HG02759 (cell line): ENCODE measurements around the gene TRMT112.

ENCODE experiments used
- ATAC-seq: cut with Tn5 transposase; IDR thresholded peaks from one replicate; pipeline ENCODE4 v1.9.1; 2021; ENCODE audit warnings: mild to moderate bottlenecking, moderate library complexity; ENCODE audit not compliant: unreplicated experiment

Gene TRMT112

DNA sequence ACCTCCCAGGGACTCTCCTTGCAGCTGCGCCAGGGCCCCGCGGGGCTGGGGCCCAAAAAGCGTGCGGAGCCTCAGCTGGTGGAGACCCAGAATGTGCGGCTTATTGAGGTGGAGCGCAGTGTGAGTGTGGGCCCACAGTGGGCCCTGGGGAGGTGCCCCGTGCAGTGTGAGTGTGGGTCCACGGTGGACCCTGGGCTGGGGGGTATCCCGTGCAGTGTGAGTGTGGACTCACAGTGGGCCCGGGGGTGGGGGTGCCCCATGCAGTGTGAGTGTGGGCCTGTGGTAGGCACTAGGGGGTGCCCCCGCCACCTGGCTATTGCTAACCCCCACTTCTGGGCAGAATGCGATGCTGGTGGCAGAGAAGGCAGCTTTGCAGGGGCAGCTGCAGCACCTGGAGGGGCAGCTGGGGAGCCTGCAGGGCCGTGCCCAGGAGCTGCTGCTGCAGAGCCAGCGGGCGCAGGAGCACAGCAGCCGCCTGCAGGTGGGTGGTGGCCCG, 33.8 kb upstream of the TRMT112 start:
- no peak for ATAC-seq

GRCh38 chr11:64349404-64349803, 32.0 kb upstream of the TRMT112 start:
- no peak for ATAC-seq

DNA sequence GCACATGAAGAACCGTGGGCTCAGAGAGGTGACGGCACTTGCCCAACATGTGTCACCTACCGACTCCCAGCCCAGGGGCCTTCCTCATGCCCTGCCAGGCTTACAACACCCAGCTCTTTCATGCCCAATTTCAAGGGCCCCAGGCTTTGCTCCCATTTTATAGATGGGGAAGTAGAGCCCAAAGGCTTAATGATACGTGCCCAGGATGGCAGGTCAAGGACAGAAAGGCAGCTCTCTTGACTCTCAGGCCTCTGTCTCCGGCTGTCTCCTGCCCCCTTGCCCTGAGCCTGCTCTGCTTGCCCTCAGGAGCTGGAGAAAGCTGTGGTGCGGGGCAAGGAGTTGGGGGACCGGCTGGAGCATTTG, 31.6 kb upstream of the TRMT112 start:
- no peak for ATAC-seq

- ATAC-seq, result no peak
Measured at GRCh38 chr11:64348383-64349024, 31.1 kb upstream of the TRMT112 start.

- no peak for ATAC-seq
Measured at GRCh38 chr11:64347193-64347867, 30.0 kb upstream of the TRMT112 start.

GRCh38 chr11:64344787-64345186, 27.4 kb upstream of the TRMT112 start:
- no peak for ATAC-seq

DNA sequence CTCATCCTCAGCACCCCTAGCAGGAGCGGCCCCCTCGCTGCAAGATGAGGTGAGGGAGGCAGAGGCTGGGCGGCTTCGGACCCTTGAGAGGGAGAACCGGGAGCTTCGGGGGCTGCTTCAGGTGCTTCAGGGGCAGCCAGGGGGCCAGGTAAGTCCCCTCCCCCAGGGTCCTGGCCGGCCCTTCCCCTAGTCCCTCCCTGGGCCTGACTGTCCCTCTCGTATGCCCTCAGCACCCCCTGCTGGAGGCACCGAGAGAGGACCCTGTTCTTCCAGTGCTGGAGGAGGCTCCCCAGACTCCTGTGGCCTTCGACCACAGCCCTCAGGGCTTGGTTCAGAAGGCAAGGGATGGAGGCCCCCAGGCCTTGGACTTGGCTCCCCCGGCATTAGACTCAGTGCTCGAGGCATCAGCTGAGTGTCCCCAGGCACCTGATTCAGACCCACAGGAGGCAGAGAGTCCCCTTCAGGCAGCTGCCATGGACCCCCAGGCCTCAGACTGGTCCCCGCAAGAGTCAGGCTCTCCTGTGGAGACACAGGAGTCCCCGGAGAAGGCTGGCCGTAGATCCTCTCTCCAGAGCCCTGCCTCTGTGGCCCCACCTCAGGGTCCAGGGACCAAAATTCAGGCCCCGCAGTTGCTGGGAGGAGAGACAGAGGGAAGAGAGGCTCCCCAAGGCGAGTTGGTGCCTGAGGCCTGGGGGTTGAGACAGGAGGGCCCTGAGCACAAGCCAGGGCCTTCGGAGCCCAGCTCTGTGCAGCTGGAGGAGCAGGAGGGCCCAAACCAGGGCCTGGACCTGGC, 26.6 kb upstream of the TRMT112 start:
- no peak for ATAC-seq

- no peak for ATAC-seq
Measured at GRCh38 chr11:64342869-64343745, 25.7 kb upstream of the TRMT112 start.

- peak; percentile 55 for ATAC-seq
Measured at GRCh38 chr11:64341851-64342791, 24.8 kb upstream of the TRMT112 start.

DNA sequence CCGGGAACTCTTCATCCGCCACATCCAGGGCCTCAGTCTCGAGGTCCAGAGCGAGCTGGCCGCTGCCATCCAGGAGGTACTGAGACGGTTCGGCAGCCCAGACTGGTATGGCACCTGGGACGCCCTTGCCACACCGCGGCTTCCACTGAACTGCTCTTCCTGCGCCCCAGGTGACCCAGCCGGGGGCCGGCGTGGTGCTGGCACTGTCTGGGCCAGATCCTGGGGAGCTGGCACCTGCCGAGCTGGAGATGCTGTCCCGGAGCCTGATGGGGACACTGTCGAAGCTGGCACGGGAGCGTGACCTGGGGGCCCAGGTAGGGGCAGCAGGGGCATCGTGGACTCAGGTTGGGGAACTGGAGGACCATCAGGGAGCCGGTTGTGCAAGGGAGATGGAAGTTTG, 24.1 kb upstream of the TRMT112 start:
- no peak for ATAC-seq

- ATAC-seq, result peak; percentile 45
Measured at GRCh38 chr11:64340671-64341335, 23.4 kb upstream of the TRMT112 start.

GRCh38 chr11:64339754-64340408, 22.5 kb upstream of the TRMT112 start, which contains the start of gene CCDC88B:
CCDC88B (plus strand) TSS chr11:64340204; CDS start chr11:64340267, 63 bp downstream.
- peak; percentile 52 for ATAC-seq

GRCh38 chr11:64339286-64339685, 21.9 kb upstream of the TRMT112 start:
- ATAC-seq, result no peak

GRCh38 chr11:64338716-64339115, 21.4 kb upstream of the TRMT112 start:
- no peak for ATAC-seq

- ATAC-seq, result no peak
Measured at GRCh38 chr11:64337538-64338249, 20.3 kb upstream of the TRMT112 start.

DNA sequence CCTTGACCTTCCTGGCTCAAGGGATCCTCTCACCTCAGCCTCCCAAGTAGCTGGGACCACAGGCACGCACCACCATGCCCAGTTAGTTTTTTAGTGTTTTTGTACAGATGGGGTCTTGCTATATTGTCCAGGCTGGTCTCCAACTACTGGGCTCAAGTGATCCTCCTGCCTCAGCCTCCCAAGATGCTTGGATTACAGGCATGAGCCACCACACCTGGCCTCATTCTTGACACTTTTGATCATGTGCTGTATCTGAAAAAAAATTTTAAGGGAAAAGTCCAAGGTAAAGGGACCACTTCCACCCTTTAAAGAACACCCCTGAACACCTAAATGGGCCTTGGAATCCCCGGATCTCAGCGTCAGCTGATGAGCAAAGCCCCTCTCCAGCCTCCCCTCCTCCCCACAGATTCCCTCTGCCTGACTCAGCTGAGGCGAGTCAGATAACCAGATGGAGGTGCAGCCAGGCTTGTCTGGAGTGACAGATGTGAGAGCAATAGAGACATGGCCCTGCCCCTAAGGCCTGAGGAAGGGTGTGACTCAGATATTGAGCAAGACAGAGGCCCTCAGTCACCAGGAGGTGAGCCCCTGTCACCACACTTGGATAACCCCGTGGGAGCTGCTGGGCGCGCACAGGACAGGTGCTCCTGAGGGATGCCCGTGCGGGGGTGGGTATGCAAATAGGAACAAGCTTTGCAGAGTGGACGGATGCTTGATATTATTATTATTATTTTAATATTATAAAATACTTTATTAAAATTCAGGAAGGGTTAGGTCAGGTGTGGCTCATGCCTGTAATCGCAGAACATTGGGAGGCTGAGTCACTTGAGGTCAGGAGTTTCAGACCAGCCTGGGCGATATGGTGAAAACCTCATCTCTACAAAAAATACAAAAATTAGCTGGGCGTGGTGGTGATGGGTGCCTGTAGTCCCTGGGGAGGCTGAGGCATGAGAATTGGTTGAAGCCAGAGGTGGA, 17.7 kb upstream of the TRMT112 start:
- peak; percentile 77 for ATAC-seq

DNA sequence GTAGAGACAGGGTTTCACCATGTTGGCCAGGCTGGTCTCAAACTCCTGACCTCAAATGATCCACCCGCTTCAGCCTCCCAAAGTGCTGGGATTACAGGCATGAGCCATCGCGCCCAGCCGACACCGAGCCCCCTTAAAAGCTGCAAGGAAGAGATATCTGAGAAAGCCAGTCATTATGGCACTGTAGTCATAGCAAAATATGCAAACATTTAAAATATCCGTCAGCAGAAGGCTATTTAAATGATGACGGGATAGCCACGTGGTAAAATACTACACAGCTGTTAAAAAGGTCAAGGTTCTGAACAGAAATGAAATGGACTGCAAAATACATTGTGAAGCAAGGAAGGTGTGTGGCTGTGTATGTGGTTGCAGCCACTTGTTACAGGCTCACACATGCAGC, 16.2 kb upstream of the TRMT112 start:
- ATAC-seq, result no peak
